HG03175 (cell line): ENCODE results near the gene LMF1.

Experiments
- ATAC-seq: cut with Tn5 transposase; IDR thresholded peaks from one replicate; pipeline ENCODE4 v1.9.1; 2021; ENCODE audit warnings: mild to moderate bottlenecking, moderate library complexity; ENCODE audit not compliant: unreplicated experiment

The LMF1 gene

GRCh38 chr16:854808-855410 is 115.9 kb downstream of the LMF1 start:
- no peak for ATAC-seq

- ATAC-seq = no peak
Observed at GRCh38 chr16:853981-854807, 116.6 kb downstream of the LMF1 start.

- no peak for ATAC-seq
Observed at GRCh38 chr16:853306-853705, 117.5 kb downstream of the LMF1 start.

- no peak for ATAC-seq
Observed at GRCh38 chr16:852451-853185, 118.2 kb downstream of the LMF1 start.

GRCh38 chr16:851871-852270 is 118.9 kb downstream of the LMF1 start:
- no peak for ATAC-seq

GRCh38 chr16:851209-851810 is 119.5 kb downstream of the LMF1 start:
- ATAC-seq = no peak

GRCh38 chr16:850668-851067 is 120.1 kb downstream of the LMF1 start:
- ATAC-seq = no peak

GRCh38 chr16:848510-849253 is 122.1 kb downstream of the LMF1 start:
- no peak for ATAC-seq

GRCh38 chr16:847681-848445 is 122.9 kb downstream of the LMF1 start:
- ATAC-seq = no peak

GRCh38 chr16:847151-847550 is 123.6 kb downstream of the LMF1 start:
- no peak for ATAC-seq

- no peak for ATAC-seq
Observed at GRCh38 chr16:845351-845745, 125.4 kb downstream of the LMF1 start.

- no peak for ATAC-seq
Observed at GRCh38 chr16:844638-845350, 126.0 kb downstream of the LMF1 start.

- no peak for ATAC-seq
Observed at GRCh38 chr16:843771-844170, 127.0 kb downstream of the LMF1 start.

- ATAC-seq = no peak
Observed at GRCh38 chr16:842711-843560, 127.8 kb downstream of the LMF1 start.

- ATAC-seq = no peak
Observed at GRCh38 chr16:842061-842476, 128.7 kb downstream of the LMF1 start.

- no peak for ATAC-seq
Observed at GRCh38 chr16:841455-842060, 129.2 kb downstream of the LMF1 start.

GRCh38 chr16:840561-841454 is 130.0 kb downstream of the LMF1 start:
- no peak for ATAC-seq
